PFSK-1 (cell line): ENCODE data around the gene GM2A.

ENCODE experiments used
- FOXP2 ChIP-seq: optimal IDR thresholded peaks from 2 replicates; pipeline ENCODE3; 2011; ENCODE audit warnings: borderline replicate concordance, control low read depth, inconsistent platforms; ENCODE audit not compliant: insufficient read depth; ENCODE audit errors: extremely low read length, extremely low read depth
- POLR2AphosphoS5 ChIP-seq: IDR thresholded peaks from 2 replicates; pipeline ENCODE4 v1.6.1; 2012; ENCODE audit warnings: low read depth, mild to moderate bottlenecking, control low read depth, low read length, moderate library complexity
- SIN3A ChIP-seq: IDR thresholded peaks from 2 replicates; pipeline ENCODE4 v1.6.1; 2012; ENCODE audit warnings: mild to moderate bottlenecking, low read length, moderate library complexity, borderline replicate concordance; ENCODE audit not compliant: insufficient read depth
- TAF1 ChIP-seq: IDR thresholded peaks from 2 replicates; pipeline ENCODE4 v1.6.1; 2012; ENCODE audit warnings: low read length, control low read depth, borderline replicate concordance; ENCODE audit not compliant: insufficient read depth
- TF ChIP-seq, protein P1 (sequence below), 2 experiments: IDR thresholded peaks; 2 replicates each; pipeline versions ENCODE4 v1.6.1 to v1.8.0; 2011 to 2012; ENCODE audit warnings: low read depth in 2 of 2, low read length in 2 of 2, control low read depth in 1 of 2, inconsistent platforms in 1 of 2, mild to moderate bottlenecking in 1 of 2, moderate library complexity in 1 of 2; ENCODE audit not compliant: insufficient read depth in 1 of 2

- TF ChIP-seq, protein P1, sequence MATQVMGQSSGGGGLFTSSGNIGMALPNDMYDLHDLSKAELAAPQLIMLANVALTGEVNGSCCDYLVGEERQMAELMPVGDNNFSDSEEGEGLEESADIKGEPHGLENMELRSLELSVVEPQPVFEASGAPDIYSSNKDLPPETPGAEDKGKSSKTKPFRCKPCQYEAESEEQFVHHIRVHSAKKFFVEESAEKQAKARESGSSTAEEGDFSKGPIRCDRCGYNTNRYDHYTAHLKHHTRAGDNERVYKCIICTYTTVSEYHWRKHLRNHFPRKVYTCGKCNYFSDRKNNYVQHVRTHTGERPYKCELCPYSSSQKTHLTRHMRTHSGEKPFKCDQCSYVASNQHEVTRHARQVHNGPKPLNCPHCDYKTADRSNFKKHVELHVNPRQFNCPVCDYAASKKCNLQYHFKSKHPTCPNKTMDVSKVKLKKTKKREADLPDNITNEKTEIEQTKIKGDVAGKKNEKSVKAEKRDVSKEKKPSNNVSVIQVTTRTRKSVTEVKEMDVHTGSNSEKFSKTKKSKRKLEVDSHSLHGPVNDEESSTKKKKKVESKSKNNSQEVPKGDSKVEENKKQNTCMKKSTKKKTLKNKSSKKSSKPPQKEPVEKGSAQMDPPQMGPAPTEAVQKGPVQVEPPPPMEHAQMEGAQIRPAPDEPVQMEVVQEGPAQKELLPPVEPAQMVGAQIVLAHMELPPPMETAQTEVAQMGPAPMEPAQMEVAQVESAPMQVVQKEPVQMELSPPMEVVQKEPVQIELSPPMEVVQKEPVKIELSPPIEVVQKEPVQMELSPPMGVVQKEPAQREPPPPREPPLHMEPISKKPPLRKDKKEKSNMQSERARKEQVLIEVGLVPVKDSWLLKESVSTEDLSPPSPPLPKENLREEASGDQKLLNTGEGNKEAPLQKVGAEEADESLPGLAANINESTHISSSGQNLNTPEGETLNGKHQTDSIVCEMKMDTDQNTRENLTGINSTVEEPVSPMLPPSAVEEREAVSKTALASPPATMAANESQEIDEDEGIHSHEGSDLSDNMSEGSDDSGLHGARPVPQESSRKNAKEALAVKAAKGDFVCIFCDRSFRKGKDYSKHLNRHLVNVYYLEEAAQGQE (IDR thresholded peaks at IDR 0.05; ENCODE audit: insufficient read depth in 1 of 2, low read depth in 2 of 2, low read length in 2 of 2) = no peak
- TF ChIP-seq SIN3A (no peak), FOXP2 (no peak), POLR2AphosphoS5 (no peak), TAF1 (no peak)
Measured at GRCh38 chr5:151285683-151286082, 32.7 kb downstream of the GM2A start.
